Cardiac atrium fibroblast (primary cell): Measurements from ENCODE around the gene RPL27. TPM values are rescaled to one million over a fixed set of nuclear protein-coding genes. Genes with fewer than 3 reads are reported as not detected.

ENCODE experiments used
- total RNA-seq: library from RNA; depleted of rRNA; stranded (reverse); fragments of >200 nt; gene quantifications from 2 replicates; pipeline ENCODE4 v1.2.3, GENCODE V29; 2015

RPL27 gene
- total RNA-seq: 1,314 and 1,460 TPM in 2 replicates

DNA sequence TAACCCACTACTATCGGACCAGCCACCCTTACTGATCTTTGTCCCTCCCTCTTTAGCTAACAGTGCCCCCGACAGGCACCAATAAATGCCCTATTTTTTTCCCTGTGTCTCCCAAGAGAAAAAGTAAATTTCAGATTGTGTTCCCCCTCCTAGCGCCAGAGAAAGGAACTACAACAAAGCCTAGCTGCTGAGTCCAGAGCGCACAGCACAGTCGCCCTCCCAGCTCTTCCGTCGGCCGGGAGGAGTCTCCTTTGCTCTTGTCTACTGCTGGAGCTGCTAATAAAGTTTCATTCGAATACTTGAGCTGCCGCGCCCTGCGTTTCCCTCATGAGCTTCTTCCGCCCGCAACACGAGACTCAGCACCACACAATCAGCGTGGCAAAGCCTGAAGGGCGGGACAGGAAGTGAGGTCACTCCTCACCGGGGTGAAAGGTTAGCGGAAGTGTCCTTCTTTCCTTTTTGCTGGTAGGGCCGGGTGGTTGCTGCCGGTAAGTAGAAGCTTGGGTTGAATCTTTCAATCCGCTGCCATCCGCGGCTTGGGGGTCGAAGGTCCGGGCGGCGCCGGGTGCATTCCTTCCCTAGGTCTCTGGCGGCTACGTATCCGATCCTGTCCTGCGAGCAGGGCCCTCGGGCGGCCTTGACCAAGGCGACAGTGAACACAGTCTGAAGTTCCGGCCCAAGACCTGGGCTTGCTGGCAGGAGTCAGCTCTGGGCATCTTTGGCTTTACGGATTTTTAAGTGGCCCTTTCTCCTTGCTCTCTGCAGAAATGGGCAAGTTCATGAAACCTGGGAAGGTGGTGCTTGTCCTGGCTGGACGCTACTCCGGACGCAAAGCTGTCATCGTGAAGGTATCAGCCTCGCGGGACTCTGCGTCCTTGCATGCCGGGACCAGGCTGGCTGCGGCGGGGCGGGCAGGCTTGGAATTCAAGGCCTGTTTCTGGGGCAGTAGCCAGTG is at the start of gene RPL27:
Gene RPL27 (plus strand): TSS at position 436 of the 955 bp plus-strand sequence. CDS start 332 bp downstream, at position 768.

DNA sequence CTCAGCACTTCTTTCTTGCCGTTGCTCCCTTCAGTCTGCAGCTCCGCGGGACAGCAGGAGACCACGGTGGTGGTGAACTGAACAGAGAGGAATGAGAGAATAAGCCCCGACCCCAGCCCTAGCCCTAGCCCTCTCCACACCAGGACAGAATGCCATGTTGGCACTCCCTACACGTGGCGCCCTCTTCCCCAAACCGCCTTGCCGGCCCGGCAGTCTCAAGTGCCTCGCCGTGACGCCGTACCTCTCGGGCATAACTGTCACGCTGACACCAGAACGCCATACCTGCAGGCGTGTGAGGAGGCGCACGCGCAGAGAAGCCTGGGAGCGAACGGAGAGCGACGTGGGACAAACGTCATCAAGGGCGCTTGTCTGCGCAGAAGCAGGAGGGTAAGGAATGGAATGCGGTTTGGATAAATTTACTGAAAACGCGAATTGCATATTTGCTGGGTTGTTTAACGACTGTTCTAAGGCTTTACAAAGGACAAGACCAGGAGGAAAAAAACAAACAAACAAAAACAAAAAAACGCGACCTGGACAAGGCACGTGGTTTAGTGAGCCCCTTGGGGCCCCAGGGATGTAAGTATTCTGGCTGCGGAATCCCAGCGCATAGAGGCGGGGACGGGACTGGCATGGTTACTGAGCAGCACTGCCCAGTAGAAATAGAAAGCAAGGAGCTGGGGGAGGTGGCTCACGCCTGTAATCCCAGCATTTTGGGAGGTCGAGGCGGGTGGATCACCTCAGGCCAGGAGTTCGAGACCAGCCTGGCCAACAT is 33.9 kb upstream of the RPL27 start, which contains the start of gene AARSD1:
Gene AARSD1 (minus strand): TSS at position 294 of the 772 bp plus-strand sequence. CDS start 14 bp downstream, at position 280.

DNA sequence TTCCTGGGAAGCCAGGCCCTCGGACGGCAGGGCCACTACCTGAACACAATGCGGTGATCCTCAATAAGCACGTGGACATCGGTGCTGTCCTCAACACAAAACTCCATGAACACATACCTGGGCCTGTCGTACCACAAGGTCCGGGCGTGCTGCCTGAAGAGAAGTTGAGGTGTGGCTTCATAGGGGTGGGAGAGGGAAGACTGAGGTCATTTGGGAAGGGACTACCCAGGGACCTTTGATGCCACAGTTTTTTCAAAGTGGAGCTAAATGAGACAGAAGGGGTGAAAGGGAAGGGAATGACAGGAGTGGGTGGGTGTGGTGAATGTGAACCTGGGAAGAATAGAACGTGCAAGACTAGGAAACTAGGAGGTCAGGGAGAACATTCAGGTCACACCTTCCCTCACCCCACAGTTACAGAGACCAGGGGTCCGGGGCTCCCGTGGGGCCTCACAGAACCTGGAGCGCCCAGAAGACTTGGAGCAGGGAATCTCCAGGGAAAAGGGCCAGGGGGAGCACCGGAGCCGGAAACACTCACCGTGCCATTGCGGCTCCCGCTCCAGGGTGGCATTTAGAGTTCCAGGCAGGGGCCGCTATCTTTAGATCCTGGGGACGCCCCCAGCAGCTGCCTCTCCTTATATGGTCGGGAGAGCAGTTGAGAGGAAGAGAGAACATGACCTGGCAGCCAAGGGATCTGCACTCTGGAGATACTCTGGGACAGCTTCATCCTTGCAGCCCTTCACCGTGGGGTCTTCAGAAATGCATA is 18.5 kb upstream of the RPL27 start, which contains the start of gene PTGES3L:
Gene PTGES3L (minus strand): TSS at position 570 of the 763 bp plus-strand sequence. CDS start 27 bp downstream, at position 543.

DNA sequence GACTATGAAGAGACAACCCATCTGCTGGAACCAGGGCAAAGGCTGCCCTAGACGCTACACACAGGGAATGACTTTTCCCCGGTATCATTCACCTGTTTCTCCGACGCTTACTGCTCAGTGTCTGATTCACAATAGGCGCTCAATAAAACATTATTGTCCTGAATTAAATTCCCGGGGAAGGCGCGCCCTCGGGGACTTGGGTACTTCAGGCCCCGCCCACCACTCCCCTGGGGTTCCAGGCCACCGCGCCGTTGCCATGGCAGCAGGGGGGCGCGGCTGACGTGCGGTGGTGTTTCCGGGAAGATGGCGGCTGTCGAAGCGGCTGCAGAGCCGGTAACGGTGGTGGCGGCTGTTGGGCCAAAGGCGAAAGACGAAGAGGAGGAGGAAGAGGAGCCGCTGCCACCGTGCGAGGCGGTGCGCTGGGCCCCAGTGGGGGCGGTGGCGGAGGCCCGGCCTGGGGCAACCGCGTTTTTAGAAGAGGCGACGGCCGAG is 17.9 kb upstream of the RPL27 start, which contains the start of gene RUNDC1:
Gene RUNDC1 (plus strand): TSS at position 292 of the 492 bp plus-strand sequence. CDS start 12 bp downstream, at position 304.

DNA sequence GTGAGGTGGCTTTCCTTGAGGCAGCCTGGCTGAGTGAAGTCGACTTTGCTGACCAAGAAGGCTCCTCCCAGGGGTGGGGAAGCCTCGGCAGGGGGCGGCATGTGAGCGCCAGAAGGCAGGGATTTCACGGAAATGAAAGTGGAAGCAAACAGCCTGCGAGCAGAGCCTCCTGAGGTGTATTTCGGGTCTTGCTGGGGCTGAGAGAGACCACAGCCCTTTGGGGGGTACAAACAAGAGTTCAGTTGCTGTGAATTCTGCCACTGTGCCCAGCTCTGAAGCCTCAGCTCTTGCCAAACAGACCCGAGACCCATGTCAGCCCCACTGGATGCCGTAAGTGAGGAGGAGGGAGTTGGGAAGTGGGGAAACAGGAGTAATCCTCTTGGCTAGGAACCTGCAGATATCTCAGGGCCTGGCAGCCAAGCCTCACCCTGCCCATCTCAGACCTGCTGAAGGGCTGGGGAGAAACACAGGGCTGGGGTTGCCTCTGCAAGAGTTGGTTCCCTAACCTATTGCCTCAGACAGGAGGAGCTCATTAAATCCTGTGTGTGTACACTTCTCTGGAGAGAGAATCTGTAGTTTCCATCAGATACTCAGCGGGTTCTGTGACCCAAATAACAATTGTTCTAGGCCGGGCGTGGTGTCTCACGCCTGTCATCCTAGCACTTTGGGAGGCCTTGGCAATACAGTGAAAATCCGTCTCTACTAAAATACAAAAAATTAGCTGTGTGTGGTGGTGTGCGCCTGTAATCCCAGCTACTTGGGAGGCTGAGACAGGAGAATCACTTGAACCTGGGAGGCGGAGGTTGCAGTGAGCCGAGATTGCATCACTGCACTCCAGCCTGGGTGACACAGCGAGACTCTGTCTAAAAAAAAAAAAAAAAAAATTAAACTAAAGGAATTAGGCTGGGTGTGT is 8.7 kb downstream of the RPL27 start, which contains the start of gene IFI35:
Gene IFI35 (plus strand): TSS at position 146 of the 913 bp plus-strand sequence. CDS start 164 bp downstream, at position 310.

DNA sequence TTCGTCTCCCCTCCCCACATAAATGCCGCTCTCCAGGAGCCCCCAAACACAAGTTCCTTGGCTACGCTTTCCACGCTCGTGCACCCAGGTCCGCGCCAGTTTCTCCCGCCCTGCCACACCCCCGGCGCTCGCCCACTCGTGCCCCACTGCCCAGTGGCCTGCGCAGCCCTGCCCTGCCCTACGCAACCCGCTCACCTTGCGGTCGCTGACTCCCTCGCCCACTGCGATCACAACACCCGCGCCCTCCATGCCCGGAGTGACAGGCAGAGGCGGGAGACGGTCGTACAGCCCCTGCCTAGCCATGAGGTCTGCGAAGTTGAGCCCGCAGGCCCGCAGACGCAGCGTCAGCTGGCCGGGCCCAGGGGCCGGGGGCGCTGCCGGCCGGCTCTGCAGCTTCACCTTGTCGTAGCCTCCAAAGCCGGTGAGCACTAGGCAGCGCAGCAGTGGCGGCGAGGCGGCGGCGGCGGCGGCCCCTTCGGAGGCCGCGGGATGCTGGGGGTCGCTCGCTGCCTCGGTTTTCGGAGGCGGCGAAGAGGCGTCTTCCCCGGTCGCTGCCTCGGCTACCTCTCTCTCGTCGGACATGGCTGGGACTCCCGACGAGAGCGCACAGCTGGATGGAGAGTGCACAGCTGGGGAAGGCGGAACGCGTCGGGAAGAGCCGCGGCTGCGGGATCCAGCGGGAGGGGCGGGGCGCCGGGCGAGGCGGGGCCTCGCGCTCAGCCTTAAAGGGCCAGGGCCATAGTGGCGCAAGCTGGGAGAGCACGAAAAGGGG is 23.7 kb downstream of the RPL27 start, which contains the start of gene VAT1:
Gene VAT1 (minus strand): TSS at position 645 of the 772 bp plus-strand sequence. CDS start 63 bp downstream, at position 582.

DNA sequence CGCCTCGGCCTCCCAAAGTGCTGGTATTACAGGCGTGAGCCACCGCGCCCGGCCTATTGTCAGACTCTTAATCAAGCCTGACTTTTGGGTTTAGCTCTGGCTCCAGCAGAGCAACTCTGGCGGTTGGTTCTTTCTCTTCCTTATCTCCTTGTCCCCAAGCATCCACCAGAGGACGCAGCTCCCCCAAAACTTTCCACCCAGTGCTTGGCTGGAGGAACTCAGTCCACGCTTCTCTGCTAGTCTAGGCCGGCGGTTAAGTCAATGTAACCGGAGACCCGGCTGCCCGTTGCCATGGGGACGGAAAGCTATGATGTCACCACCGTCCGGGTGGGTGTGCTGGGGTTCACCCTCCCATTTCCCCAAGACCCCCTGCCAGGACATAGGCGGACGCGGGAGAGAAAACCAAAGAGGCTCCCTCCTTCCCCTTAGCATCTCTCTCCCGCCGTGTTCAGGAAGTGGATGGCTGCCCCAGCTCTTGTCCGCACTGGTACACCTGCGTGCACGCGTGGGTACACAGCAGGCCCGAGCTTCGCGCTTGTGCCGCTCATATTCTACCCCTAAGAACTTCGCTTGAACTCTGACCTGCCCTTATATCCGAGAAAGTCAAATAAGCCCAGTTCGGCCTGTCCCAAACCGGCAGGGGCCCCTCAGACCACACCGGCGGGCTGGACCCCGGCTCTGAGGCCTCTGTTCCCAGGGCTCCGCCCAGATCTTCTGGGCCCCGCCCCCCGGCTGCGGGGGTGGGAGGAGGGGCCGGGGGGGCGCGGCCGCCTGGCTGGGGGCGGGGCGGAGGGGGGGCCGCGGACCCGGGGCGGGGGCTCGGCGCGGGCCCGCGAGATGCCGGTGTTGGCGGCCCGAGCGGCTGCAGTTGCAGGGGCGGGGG is 26.4 kb downstream of the RPL27 start, which contains the start of gene RND2:
Gene RND2 (plus strand): TSS at position 825 of the 883 bp plus-strand sequence. CDS start 117 bp downstream, outside the sequence.

Other genes with a start within 250 kb of the RPL27 start
- gene RAMP2, start 237.2 kb upstream of the RPL27 start, total RNA-seq: 0.65 and 1.4 TPM in 2 replicates
- 77.3 and 82.1 TPM in 2 replicates for gene VPS25, start 225.0 kb upstream of the RPL27 start, total RNA-seq
- gene WNK4, start 217.8 kb upstream of the RPL27 start, total RNA-seq: 2.0 and 4.1 TPM in 2 replicates
- 64.2 and 69.5 TPM in 2 replicates for gene COA3, start 199.7 kb upstream of the RPL27 start, total RNA-seq
- not detected in 2 replicates for gene CNTD1, start 199.6 kb upstream of the RPL27 start, total RNA-seq
- 68.6 and 74.5 TPM in 2 replicates for gene BECN1, start 174.1 kb upstream of the RPL27 start, total RNA-seq
- 67.7 and 107 TPM in 2 replicates for gene PSME3, start 165.0 kb upstream of the RPL27 start, total RNA-seq
- 0.65 TPM in 1 of 2 replicates, not detected in the other for gene AOC2, start 153.8 kb upstream of the RPL27 start, total RNA-seq
- gene AOC3, start 147.2 kb upstream of the RPL27 start, total RNA-seq: not detected in 2 replicates
- not detected in 2 replicates for gene G6PC1, start 97.6 kb upstream of the RPL27 start, total RNA-seq
- 23.5 and 32.2 TPM in 2 replicates for gene AARSD1, start 34.0 kb upstream of the RPL27 start, total RNA-seq
- not detected in 2 replicates for gene PTGES3L, start 18.3 kb upstream of the RPL27 start, total RNA-seq
- gene RUNDC1, start 17.9 kb upstream of the RPL27 start, total RNA-seq: 7.6 and 9.0 TPM in 2 replicates
- 40.6 and 44.4 TPM in 2 replicates for gene IFI35, start 8.4 kb downstream of the RPL27 start, total RNA-seq
- 194 and 208 TPM in 2 replicates for gene VAT1, start 24.0 kb downstream of the RPL27 start, total RNA-seq
- gene RND2, start 26.8 kb downstream of the RPL27 start, total RNA-seq: 0.49 TPM in 1 of 2 replicates, not detected in the other
- gene BRCA1, start 126.9 kb downstream of the RPL27 start, total RNA-seq: 5.0 and 6.3 TPM in 2 replicates
- gene NBR1, start 172.8 kb downstream of the RPL27 start, total RNA-seq: 81.1 and 81.3 TPM in 2 replicates
- gene TMEM106A, start 213.5 kb downstream of the RPL27 start, total RNA-seq: 3.9 and 5.1 TPM in 2 replicates
- not detected in 2 replicates for gene CCDC200, start 230.2 kb downstream of the RPL27 start, total RNA-seq
- gene RNU2-1, start 235.6 kb downstream of the RPL27 start, total RNA-seq: not detected in 2 replicates